GM21619 (cell line): ENCODE measurements around the gene ENDOV.

Experiments
- ATAC-seq: cut with Tn5 transposase; IDR thresholded peaks from one replicate; pipeline ENCODE4 v1.9.1; 2021; ENCODE audit not compliant: unreplicated experiment

Gene ENDOV

DNA sequence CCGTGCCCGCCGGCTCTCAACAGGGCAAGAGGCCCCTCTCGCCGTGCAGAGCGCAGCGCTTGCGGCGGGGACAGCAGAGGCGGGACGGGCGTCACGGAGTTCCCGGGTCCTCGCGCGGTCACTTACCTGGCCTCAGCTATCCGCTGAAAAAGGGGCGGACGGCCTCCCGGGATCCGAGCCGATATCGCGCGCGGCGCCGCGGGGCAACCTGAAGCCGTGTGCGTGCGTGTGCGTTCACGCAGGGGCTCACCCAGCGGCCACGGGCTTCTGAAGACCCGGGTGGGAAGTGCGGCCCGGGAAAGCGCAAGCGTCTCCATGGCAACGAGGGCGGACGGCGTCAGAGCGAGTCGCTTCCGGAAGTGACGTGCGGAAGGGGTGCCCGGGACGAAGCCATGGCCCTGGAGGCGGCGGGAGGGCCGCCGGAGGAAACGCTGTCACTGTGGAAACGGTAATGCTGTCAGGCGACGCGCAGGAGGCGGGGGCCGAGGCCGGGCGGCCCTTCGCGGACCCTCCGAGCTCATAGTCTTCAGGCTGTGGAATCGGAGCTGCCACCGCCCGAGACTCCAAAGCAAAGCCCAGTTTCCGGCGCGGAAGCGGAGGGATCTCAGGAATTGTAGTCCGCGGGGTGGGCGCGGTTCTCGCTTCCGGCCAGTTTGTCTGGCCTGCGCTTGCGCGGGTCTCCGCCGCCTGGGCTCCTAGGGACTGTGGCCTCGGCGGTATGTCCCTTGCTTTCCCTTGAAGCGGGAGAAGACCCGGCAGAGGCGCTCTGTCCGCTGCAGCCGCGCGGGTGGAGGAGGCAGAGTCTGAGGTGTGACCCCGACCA lies at the start of gene ENDOV:
Gene ENDOV, plus strand, starts transcription at position 365 of the 823 bp plus-strand sequence. Its CDS starts 28 bp downstream, at position 393.
- peak; percentile 93 for ATAC-seq

DNA sequence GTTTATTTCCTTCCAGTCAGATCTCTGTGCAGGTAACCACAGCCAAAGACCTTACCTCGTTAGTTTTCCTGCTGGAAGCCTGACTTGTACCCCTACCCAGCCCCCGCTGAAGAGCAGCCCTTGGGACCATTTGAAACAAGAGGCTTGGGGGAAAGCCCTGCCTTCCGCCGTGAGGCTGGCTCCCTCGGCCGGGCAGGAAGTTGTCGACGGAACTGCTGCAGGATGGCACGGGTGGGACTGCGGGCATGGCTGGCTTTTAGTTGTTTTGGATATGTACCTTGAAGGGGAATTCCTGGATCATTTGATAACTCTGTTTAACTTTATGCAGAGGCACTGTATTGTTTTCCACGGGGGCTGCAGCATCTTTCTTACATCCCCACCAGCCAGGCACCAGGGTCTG lies 49.0 kb upstream of the ENDOV start:
- no peak for ATAC-seq

DNA sequence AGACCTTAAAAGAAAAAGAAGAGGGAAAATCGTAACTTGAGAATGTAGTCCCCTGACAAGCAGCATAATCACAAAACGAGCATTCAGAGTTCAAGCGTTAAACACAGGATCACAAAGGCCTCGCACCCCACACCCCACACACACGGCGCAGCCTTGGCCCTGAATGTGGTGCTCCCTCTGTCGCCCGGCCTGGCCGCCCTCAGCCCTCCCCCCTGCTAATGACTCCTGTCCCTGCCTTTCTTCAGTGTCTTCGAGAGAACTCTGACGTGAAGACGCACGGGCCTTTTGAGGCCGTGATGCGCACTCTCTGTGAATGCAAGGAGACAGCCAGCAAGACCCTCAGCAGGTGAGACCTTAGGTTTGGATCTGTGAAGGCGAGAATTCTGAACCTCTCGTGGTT lies 47.5 kb upstream of the ENDOV start:
- no peak for ATAC-seq

DNA sequence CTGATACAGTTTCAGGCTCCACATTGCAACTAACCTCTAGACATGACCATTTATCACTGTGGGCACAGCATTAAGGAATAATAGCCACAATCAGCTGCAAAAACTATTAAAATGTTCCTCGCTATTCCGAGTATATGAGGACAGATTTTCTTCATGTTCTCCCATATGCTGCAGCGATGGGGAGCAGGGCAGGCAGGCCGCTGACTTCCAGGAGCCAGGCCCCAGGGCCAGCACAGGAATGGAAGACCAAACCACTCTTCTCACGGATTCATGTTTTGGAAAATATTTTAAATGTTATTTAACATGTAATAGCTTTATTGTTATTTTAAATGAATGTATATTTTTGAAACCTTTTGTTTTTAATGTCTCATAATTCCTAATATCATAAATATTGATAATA lies 43.8 kb upstream of the ENDOV start:
- no peak for ATAC-seq

DNA sequence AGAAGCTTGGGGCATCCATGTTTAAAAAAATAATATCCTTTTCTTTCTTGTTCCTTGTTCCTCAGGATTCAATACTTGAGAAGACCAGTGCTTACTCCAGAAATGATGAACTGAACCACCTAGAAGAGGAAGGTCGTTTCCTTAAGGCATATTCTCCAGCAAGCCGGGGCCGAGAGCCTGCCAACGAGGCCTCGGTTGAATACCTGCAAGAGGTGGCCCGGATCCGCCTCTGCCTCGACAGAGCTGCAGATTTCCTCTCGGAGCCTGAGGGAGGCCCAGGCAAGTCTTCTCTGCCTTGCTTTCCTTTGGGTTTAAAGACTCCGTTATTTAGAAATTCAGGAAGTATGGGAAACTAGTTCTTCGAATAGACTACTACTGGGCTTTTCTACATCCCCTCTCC lies 42.5 kb upstream of the ENDOV start:
- no peak for ATAC-seq

DNA sequence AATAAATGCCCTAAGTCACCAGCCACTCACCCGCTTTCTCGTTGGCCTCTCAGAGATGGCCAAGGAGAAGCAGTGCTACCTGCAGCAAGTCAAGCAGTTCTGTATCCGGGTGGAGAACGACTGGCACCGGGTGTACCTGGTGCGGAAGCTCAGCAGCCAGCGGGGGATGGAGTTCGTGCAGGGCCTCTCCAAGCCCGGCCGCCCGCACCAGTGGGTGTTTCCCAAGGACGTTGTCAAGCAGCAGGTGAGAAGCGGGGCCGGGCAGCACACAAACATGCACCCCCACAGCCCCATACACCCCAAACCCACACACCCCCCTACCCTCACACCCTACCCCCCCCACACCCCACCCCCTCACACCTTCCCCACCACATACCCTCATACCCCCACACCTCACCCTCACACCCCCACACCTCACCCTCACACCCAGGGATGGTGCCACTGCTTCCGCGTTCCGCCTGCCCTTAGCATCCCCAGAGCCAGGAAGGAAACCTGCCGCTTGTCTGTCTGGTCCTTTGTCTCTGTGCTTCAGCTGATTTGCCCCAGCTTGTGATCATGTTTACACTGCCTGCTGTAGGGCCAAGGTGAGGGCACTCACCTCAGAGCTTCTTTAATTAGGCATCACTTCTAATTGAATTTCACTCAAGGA lies 41.9 kb upstream of the ENDOV start:
- no peak for ATAC-seq

DNA sequence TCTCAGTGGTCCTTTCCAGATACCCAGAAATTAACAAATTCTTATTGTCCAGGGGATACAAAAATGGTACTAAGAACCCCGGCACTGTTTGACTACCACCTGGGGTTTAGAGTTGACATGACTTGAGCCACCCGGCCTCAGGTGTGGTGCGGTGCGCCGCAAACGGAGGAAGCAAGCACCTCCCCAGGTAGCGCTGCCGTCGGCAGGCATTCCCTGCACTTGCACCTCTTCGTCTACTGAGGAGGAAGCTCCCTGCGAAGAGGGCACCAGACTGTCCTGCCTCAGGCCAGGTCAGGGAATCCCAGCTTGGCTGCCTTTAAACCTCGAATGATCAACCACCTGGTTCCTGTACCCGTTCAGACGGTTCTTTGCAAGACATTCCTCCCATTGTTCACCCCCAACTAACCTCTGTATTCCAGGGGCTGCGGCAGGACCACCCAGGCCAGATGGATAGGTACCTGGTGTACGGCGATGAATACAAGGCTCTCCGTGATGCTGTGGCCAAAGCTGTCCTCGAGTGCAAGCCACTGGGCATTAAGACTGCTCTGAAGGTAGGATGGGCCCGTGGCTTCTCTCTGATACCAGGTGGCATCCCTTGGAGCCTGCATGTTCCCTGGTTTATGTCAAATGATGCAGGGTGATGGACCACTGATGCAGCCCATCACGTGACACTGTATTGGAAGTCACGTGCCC lies 40.8 kb upstream of the ENDOV start:
- no peak for ATAC-seq

DNA sequence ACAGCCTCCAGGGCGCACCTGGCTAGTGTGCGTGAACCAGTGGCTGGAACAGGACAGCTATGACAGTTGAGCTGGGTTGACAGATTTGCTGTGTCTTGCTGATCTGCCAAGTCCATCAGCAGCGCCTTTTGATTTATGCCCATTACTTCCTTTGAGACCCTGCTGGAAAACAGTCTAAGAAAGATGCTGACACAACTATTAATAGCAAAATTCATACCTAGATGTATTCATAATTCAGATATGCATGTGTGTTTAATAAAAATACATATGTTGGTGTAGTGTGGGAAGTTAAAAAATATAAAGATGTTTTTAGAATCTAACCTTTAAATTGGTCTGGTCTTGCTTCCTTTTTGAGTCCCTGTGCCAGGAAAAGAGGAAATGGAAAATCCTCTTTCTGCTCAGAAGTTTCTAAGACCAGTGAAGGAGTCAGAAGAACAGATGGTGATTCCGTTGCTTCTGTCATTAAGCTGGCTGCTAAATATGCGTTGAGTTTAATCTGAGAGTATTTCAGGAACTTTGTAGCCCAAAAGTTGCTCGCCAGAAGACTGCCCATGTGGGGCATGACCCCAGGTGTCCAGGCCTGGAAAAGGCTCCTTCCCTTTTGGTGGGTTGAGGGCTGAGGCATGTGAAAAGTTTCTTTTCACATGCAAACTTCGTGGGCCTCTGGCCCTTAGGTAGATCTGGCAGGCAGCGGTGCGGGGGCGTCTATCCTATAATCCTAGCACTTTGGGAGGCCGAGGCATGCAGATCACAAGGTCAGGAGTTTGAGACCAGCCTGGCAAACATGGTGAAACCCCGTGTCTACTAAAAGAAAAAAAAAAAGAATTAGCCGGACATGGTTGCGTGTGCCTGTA lies 40.0 kb upstream of the ENDOV start:
- ATAC-seq = no peak

DNA sequence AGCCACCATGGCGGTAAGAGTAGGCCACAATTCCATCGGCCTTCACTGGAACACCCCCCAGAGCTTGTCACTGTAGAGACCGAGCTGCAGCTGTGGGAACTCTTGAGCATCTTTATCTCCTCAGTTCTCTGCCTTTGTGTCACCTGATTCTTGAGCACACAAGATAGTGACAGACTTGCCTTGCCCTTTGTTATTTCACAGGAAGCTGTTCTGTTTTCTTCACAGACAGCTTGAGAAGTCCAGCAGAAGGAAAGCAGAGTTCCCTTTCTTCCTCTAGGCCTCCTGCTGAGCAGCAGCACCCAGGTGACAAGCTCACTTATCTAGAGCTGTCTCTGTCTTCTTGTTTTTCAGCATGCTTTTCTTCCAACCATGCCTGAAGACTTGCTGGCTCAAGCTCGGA lies 38.4 kb upstream of the ENDOV start:
- ATAC-seq = no peak

DNA sequence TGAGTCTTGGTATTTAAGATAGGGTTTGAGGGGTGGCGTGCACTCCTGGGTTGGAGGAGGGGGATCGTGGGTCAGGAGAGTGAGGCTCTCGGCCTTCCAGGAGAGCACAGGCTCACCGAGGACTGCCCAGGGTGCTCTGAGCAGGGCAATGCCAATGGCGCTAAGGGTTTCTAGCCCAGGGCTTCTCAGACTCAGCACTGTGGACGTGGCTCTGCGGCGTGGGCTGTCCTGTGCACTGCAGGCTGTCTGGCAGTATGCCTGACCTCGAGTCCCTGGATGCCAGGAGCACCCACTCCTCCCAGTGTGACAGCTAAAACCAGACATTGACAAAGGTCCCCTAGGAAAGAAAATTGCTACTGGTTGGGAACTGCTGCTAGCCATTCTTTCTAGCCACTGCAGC lies 37.2 kb upstream of the ENDOV start:
- no peak for ATAC-seq

DNA sequence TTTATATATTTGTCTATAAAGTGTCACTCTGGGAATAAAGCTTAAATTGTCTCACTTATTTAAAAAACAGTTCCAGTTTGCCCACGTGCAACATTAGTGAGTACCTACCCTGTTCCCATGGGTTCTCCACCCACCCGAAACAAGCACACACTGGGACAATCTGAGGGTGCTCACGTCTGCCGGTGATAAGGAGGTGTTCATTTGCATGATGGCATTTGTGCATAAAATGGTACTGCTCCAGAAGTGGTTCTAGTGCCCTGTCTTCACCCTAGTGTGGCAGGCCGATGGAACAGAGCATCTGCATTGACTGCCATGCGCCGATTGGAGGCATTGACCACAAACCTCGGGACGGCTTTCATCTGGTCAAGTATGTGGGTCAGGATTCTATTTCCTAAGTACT lies 35.6 kb upstream of the ENDOV start:
- ATAC-seq = no peak

DNA sequence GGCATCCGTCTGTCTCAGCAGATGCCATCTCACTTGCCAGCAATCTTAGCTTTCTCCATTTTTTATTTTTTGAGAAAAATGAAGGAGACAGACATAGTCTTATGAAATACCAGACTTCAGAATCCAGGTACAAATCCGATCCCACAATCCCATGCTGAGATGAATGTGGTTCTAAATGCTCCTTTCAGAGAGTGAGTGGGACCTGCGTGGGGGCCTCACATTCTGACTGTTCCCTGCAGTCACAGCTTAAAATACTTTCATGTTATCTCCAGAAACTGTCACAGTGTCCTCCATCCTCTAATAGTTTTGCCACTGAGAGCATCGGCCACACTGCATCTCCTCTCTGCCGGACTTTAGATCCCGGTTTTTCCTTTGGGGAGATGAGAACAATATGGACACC lies 34.9 kb upstream of the ENDOV start:
- no peak for ATAC-seq

DNA sequence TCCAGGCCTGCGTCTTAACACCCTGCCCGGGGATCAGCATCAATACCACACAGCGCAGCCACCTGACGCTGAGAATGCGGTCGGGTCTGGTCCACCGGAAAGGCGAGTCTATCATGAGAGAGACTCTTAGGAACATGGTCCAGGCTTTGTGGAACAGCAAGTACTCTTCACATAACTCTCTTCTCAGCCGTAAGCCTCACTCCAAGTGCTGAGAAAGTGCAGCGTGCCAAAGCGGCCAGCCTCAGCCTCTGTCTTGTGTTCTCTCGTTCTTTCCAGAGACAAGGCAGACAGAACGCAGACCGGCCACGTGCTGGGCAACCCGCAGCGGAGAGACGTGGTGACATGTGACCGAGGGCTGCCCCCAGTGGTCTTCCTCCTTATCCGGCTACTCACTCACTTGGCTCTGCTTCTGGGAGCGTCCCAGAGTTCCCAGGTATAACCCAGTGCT lies 34.4 kb upstream of the ENDOV start:
- no peak for ATAC-seq

DNA sequence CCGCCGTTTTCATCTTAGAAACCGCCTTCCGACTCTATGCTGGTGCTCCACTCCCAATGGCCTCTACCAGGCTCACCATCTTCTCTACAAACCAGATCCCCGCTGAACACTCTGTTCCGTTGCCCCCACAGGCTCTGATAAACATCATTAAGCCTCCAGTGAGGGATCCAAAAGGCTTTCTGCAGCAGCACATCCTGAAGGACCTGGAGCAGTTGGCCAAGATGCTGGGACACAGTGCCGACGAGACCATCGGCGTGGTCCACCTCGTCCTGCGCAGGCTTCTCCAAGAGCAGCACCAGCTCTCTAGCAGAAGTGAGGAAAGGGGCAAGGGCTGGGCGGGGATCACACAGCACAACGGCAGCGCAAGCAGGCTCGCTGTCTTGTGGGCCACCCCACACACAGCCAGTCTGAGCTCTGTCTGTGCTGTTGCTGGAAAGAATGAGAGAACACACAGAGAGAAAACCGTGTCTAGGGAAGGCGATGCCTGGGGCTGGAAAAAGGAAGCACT lies 33.5 kb upstream of the ENDOV start:
- ATAC-seq = no peak

DNA sequence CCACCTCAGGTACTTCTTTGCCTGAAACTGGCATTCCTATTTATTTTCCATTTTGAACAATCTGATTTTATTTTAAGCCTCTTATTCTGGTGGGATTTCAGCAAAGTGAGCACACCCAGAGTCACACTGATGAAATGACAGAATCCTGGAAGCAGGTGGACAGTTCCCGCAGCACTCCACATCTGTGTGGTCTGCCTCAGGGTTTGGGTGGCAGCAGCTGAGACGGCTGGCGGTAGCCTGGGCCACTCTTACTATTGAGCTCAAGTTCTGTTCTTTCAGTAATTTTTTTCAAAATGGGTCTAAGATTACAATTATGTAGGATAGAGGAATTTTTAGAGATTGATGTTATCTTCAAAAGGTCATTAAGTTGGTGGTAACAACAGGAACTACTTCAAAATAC lies 32.5 kb upstream of the ENDOV start:
- no peak for ATAC-seq

DNA sequence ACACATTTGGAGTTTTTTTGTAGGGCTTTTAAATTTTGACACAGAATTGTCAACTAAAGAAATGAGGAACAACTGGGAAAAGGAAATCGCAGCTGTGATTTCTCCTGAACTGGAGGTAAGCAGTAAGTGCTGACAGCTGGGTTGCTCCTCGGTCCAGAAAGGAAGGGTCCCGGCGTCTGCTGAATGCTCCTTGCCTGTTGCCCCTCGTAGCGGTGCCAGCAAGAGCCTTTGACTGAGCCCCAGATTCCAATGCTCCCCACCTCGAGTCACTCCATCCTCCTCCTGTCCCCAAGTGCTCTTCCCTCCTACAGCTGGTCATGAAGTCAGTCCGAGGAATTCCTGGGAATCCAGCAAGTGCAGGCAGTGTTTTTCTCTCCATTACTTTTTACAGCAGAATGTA lies 32.0 kb upstream of the ENDOV start:
- no peak for ATAC-seq

DNA sequence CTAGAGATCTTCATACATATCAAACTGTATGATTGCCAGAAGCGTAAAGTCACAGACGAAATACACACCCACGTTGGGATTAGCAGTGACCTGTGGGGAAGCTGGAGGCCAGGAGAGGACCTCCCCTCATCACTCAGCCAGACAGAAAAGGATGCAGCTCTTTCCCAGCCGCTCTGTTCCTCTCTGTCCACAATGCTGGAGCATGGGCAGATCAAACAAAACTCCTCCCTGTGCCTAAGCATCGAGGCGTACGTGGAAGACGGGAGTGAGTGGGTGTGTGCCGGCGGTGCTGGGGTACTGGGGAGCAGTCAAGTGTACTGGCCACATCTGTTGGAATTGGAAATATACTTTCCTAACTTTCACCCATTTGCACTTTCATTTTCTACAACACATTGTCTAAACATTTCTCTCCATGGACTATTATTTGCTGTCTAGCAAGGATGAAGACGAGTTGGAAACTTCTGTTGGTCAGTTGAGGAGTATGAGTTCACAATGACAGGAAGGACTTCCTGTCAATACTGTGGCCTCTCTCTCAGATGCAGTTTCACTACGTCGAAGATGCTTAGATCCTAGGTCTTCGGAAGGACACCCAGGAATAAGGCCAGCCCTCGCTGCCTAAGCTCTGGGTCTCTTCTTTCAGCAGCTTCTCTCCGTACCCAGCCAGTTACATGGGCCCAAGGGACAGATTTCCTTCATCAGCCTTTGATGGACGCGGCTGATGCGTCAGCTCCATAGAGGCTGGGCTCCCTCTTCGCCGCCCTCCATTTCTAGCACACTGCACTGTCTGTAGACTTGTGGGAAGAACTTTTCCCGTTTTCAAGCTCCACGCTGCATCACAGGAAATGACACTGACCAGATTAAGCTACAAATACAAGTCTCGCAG lies 30.6 kb upstream of the ENDOV start:
- no peak for ATAC-seq

DNA sequence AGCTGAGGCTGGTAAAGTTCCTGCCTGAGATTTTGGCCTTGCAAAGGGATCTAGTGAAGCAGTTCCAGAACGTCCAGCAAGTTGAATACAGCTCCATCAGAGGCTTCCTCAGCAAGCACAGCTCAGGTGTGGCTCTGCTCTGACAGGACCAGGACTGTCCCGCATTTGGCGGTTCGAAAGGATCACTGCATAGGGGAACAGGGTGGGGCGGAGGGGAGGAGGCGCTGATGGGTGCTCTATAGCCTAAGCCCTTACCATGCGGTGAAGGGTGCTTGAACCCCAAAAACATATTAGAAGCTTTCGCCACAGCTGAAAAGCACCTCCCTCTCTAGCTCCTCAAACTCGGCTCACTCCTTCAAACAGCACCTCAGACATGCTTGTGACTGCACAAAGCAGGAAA lies 29.9 kb upstream of the ENDOV start:
- no peak for ATAC-seq

DNA sequence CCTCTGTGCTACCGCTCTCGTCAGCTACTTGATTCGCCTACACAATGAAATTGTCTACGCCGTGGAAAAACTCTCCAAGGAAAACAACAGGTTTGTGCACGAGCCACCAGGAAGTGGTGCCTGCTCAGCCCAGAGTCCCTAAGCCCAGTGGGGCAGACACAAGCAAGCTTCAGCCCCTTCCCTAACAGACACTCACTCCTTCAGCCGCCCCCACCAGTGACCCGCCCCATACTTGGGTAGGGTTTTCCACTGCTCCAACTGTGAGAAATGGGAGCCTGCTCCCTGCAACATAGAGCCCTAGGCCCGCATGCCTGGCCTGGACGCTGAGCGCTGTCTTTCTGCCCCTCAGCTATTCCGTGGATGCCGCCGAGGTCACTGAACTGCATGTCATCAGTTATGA lies 28.6 kb upstream of the ENDOV start:
- no peak for ATAC-seq

DNA sequence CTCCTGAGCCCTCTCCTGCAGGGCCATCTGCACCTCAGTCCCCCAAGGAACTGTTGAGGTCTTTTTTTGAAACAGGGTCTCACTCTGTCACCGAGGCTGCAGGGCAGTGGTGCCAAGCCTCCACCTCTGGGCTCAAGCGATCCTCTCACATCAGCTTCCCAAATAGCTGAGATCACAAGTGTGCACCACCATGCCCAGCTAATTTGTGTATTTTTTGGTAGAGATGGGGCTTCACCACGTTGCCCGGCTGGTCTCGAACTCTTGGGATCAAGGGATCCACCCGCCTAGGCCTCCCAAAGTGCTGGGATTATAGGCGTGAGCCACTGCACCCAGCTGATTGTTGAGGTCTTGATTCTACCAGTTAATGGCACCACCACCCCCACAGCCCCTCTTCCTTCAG lies 27.9 kb upstream of the ENDOV start:
- no peak for ATAC-seq
